UCSD-AML1 (cell line): ENCODE data around the gene SPATA25.
"Not testable (repeated sequence)": the region's sequence is repeated elsewhere in the genome, so short reads cannot be mapped to it uniquely, and the experiment has no call there.

ENCODE experiments used
- DNase-seq: peaks from one replicate; lab custom pipeline; 2025; ENCODE audit not compliant: unreplicated experiment; lab: John Stamatoyannopoulos, UW

Gene SPATA25

GRCh38 chr20:45894797-45895196, 7.4 kb upstream of the SPATA25 start:
- DNase-seq, result no peak

DNA sequence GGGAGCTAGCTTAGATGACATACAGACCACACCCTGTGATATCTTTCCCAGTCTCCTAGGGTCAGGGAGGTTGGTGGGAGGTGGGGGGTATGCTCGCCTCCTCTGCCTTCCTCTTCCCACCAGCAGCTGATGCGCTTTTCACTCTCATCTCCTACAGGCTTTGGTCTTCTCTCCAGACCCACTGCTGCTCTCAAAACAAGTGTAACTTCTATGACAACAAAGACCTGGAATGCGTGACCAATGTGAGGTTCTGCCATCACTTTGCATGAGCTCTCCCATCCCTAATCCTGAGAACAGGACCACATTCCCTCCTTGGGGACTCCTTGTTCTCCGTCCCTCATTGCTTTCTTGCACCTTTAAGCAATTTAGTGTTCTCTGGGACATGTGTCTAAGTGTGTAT, 6.4 kb upstream of the SPATA25 start:
- DNase-seq, result no peak

DNA sequence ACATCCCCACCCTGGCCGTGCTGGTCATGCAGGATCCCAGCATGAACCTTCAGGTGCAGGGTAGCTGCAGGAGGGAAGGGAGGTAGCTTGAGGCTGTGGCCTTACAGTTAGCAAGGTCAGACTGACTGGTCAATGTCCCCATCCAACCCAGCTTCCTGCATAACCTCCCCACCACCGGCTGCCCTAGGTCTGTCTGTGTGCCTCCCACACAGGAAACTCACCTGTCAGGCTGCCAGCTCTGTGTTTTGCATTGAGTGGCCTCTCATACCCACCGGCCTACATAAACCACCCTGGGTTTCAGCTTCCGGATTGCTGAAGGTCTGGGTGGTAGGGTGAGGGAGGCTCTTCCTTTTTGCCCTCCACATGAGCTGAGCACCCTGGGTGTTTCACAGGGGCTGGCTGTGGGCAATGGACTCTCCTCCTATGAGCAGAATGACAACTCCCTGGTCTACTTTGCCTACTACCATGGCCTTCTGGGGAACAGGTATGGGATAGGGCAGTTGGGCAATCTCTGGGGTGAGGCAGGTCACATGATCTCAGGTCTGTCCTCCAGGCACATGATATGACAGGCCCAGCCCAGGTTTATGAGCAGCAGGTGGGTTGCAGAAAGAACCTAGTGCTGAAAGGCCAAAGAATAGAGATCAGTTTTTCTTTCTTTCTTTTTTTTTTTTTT, 5.5 kb upstream of the SPATA25 start:
- no peak for DNase-seq

DNA sequence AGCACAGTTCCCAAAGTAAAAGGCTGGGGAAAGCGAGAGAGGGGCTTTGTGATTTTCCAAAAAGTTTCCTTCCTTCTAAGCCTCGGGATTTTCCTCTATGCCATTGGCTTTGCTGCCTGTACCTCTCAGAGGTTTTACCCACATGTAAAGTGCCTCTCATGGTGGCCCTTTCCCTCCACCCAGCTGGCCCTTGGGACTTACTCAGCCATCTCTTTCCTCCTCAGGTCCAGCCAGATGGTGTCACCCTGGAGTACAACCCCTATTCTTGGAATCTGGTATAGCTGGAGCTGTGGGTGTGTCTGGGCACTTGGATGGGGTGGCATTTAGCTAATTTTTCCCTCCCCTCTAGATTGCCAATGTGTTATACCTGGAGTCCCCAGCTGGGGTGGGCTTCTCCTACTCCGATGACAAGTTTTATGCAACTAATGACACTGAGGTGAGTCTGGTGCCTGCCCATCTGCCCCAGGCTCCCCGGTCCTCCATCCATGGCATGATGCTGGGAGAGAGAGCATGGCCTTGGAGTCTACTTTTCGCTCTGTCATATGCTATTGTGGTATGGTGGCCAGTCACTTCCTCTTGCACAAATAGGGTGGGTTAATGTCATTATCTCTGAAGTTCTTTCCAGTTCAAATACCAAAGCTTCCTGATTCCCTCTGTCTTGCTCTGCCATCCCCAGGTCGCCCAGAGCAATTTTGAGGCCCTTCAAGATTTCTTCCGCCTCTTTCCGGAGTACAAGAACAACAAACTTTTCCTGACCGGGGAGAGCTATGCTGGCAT, 4.8 kb upstream of the SPATA25 start:
- no peak for DNase-seq

- peak; percentile 88 for DNase-seq
Measured at GRCh38 chr20:45890985-45891983, 3.9 kb upstream of the SPATA25 start, which contains the start of the genes CTSA and NEURL2. TSS of gene CTSA (plus strand) at chr20:45891335. CDS start at chr20:45891569, 234 bp downstream. TSS of gene NEURL2 (minus strand) at chr20:45891208. CDS start at chr20:45890991, 217 bp downstream.

- DNase-seq, result peak; percentile 80
Measured at GRCh38 chr20:45890077-45890984, 2.9 kb upstream of the SPATA25 start.

- no peak for DNase-seq
Measured at GRCh38 chr20:45888681-45889080, 1.3 kb upstream of the SPATA25 start.

DNA sequence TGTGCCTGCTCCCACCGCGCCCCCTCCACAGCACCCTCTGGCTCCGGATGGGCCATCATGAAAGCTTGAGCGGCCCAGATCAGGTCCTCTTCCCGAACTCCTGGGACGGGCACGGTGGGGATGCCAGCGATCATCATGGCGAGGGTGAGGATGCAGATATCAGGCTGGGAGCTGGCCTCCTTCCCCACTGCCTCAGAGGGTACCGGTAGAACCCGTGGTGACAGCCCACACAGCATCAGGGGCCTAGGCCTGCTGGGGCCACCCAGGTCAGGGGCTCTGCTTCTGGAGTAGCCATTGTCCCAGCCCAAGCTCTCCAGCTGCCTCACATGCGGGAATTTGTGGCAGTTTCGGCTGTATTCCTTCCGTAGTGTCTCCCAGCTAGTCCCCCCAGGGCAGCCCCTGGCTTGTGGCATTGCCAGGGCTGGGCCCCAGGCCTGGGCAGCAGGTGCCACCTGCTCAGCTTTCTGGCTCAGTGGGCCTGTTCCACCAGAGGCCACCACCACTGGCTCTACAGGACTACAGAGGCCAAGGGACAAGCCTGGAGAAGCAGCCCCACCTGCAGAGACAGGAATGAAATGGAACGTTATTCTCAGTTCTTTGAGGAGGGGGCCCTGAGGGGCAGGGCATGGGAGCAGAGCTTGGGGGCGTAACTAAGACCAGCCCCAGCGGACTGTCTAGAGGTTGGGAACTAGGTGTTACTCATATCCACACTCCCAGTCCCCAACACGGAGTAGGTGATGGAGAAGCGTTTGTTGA, 654 bp downstream of the SPATA25 start:
- no peak for DNase-seq

- DNase-seq, result no peak
Measured at GRCh38 chr20:45883100-45883469, 4.3 kb downstream of the SPATA25 start.

DNA sequence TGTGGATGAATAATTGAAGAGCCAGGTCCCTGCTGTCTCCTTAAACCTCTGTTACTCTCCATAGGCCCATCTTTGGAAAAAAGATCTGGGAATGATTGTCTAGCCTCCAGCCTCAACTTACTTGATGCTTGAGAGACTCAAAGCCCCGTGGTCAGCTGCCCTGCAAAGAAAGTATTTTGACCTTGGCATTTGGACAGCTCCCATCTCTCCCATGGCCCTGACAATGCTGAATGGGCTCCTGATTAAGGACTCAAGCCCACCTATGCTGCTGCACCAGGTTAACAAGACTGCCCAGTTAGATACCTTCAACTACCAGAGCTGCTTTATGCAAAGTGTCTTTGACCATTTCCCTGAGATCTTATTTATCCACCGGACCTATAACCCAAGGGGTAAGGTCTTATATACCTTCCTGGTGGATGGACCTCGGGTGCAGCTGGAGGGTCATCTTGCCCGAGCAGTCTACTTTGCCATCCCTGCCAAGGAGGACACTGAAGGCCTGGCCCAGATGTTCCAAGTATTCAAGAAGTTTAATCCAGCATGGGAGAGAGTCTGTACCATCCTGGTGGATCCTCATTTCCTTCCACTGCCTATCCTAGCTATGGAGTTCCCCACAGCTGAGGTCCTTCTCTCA, 4.8 kb downstream of the SPATA25 start:
- no peak for DNase-seq

GRCh38 chr20:45880988-45881788, 6.2 kb downstream of the SPATA25 start, which contains the start of gene ZSWIM1:
TSS of gene ZSWIM1 (plus strand) at chr20:45881227. CDS start at chr20:45882593, 1,366 bp downstream.
- peak; percentile 99 for DNase-seq

GRCh38 chr20:45878076-45878761, 9.2 kb downstream of the SPATA25 start:
- DNase-seq, result no peak

DNA sequence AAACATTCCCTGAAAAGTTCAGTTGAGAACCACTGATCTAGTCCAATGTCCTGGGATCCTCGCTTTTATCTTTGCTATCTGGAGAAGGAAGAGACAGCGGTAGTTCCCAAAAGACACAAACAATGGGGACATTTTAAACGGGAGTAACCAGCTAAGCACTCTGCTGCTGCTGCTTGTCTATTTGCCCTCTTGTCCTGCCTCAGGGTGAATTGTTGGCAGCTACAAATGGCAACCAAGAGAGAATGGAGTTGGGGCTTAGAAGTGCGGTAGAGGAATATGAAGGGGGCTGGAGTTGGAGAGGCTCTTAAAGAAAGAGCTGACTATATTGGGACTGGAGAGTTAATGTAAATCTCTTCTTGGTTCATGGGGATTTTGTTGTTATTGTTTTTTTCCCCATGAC, 12.8 kb downstream of the SPATA25 start:
- no peak for DNase-seq

GRCh38 chr20:45874104-45874481, 13.3 kb downstream of the SPATA25 start:
- DNase-seq, result not testable (repeated sequence)

DNA sequence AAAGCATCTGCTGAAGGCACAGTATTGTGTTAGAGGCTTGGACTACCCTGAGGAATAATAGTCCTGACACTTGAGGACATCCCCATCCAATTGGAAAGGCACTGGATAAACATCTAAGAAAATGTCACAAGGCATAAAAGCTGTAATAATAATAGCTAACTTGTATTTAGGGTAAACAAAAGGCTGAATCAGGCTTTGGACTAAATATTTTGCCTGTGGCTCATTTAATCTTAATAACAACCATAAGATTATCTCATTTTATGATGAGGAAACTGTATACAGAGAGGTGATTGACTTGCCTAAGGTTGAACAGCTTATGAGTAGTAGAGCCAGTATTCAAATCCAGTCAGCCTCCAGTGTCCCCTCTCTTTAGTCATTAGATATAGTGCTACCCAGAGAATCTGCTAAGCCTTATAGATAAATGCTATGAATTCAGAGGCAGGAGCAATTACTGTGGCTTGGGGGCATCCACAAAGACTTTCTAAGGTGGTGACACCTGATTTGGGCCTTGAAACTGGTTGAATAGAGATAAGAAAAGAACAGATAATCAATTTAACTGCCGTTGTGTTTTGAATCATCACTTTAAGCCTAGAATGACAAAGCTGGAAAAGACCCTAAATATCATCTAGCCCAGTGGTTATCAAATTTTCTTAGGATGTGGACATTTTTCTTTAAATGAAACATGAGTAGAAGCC, 13.9 kb downstream of the SPATA25 start:
- no peak for DNase-seq

DNA sequence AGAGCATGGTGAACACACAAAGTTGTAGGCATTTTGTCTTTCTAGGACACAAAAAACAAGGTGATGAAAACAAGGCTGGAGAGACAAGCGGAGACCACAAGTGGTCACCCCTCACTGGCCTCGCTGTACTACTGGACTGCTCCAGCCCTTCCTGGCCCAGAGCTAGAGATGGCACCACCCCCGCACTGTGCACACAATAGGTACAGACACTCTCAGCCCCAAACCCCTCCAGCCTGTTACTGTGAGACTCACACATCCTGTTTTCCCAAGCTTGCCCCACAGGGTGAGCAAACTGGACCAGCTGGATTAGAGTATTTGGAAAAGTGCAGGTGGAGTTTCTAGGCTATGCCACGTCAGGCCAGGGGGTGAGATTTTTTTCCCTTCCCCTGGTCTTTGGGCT, 14.8 kb downstream of the SPATA25 start:
- no peak for DNase-seq

DNA sequence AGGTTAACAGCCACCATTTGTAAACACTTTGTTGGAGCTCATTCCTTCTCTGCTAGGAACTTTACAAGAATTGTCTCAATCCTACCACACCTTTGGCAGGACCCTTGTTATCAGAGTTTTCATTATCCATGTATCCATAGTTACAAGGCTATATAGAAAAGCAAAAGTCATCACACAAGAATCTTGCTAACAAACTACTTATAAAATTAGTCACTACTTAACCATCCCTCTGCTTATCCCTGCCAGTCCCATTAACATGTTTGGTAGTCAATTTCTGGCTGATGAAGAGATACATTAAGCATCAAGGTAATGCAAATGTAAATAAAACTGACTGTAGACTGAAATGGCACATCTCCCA, 19.6 kb downstream of the SPATA25 start:
- DNase-seq, result no peak
